Measurements from ENCODE around the gene MSL1. TPM values are rescaled to one million over a fixed set of nuclear protein-coding genes. Genes with fewer than 3 reads are reported as not detected.
A peak's percentile ranks its signal among the peaks of the same experiment; 100 is the strongest.

Gene MSL1
- total and polyA plus RNA-seq, 2 of the 13 experiments (the other 11 are each of a cell fraction or from before 2014, with no cell fraction given): 63.8 to 88.5 TPM

- TF ChIP-seq ARID4A (CRISPR knock-in tag; IDR thresholded peaks at IDR 0.05; ENCODE audit: borderline replicate concordance) (peak; percentile 9; the same call in 1 of the 2 replicates), DZIP1 (CRISPR knock-in tag; IDR thresholded peaks at IDR 0.05) (no peak), ETV5 (CRISPR knock-in tag; IDR thresholded peaks at IDR 0.05; ENCODE audit: borderline replicate concordance) (peak; percentile 89), PHF8 (CRISPR knock-in tag; IDR thresholded peaks at IDR 0.05) (peak; percentile 6; the same call in 1 of the 2 replicates), SIN3A (IDR thresholded peaks at IDR 0.05; ENCODE audit: borderline replicate concordance, low read depth, low read length) (no peak; the same call in 1 of the 2 replicates), ATF4 (CRISPR knock-in tag; IDR thresholded peaks at IDR 0.05) (peak in 1 of 2 experiments; percentile 30; a peak in 1 of 4 replicates), PAXIP1 (CRISPR knock-in tag; conservative IDR thresholded peaks at IDR 0.05) (0 out of 2 replicates have a peak, but pooled peaks have one; percentile 6), SATB2 (CRISPR knock-in tag; IDR thresholded peaks at IDR 0.05) (no peak), ZC3H4 (CRISPR knock-in tag; IDR thresholded peaks at IDR 0.05; ENCODE audit: borderline replicate concordance) (0 out of 2 replicates have a peak, but pooled peaks have one; percentile 63), HNF4G (IDR thresholded peaks at IDR 0.05; ENCODE audit: borderline replicate concordance, low read depth, low read length) (peak; percentile 60; the same call in 1 of the 2 replicates), HNF4G (CRISPR knock-in tag; IDR thresholded peaks at IDR 0.05; ENCODE audit: borderline replicate concordance, low read depth) (peak; percentile 58; the same call in 1 of the 2 replicates), GABPA (IDR thresholded peaks at IDR 0.05; ENCODE audit: low read depth, low read length) (no peak), GABPA (CRISPR knock-in tag; IDR thresholded peaks at IDR 0.05; ENCODE audit: low read depth) (peak; percentile 57; the same call in 1 of the 2 replicates), NR0B2 (CRISPR knock-in tag; IDR thresholded peaks at IDR 0.05) (no peak), KDM6A (CRISPR knock-in tag; IDR thresholded peaks at IDR 0.05; ENCODE audit: low read depth) (0 out of 2 replicates have a peak, but pooled peaks have one; percentile 16), HMG20A (CRISPR knock-in tag; IDR thresholded peaks at IDR 0.05; ENCODE audit: borderline replicate concordance) (no peak)
Measured at GRCh38 chr17:40107522-40108174, 14.1 kb upstream of the MSL1 start (continued).
